SK-N-SH treated with all-trans-retinoic acid at 6 μM for 48 hours (cell line): ENCODE measurements around the gene NCAM2.

ENCODE experiments used
- ATAC-seq: fragments of 200-7000 bp; cut with Tn5 transposase; 3 replicates; pipeline ENCODE4 v1.9.1; 2020; ENCODE audit warnings: mild to moderate bottlenecking, moderate library complexity
- ARNTL ChIP-seq: fragments of 450-650 bp; formaldehyde crosslinking; IDR thresholded peaks from 2 replicates; pipeline ENCODE4 v1.5.0; 2020; ENCODE audit warnings: low read depth, mild to moderate bottlenecking, moderate library complexity, borderline replicate concordance
- BACH2 ChIP-seq: fragments of 250-450 bp; sonication (Bioruptor Pico); IDR thresholded peaks from 2 replicates; pipeline ENCODE4 v1.9.0; 2021; ENCODE audit warnings: mild to moderate bottlenecking, borderline replicate concordance
- ESRRG ChIP-seq: fragments of 250-450 bp; sonication (Bioruptor Pico); IDR thresholded peaks from 2 replicates; pipeline ENCODE4 v1.6.1; 2021; ENCODE audit warnings: mild to moderate bottlenecking
- GLIS3 ChIP-seq: fragments of 250-450 bp; sonication (Bioruptor Pico); IDR thresholded peaks from 2 replicates; pipeline ENCODE4 v1.5.0; 2020; ENCODE audit warnings: mild to moderate bottlenecking, moderate library complexity
- ISL1 ChIP-seq: fragments of 250-450 bp; sonication (Bioruptor Pico); IDR thresholded peaks from 2 replicates; pipeline ENCODE4 v2.1.2; 2022; ENCODE audit warnings: mild to moderate bottlenecking, moderate library complexity
- OSR1 ChIP-seq: fragments of 250-450 bp; sonication (Bioruptor Pico); IDR thresholded peaks from 2 replicates; pipeline ENCODE4 v1.8.0; 2022; ENCODE audit warnings: moderate library complexity, mild to moderate bottlenecking, inconsistent platforms
- PPARA ChIP-seq: fragments of 250-450 bp; sonication (Bioruptor Pico); IDR thresholded peaks from 2 replicates; pipeline ENCODE4 v1.5.0; 2020; ENCODE audit warnings: mild to moderate bottlenecking, borderline replicate concordance
- RARB ChIP-seq: fragments of 250-450 bp; sonication (Bioruptor Pico); IDR thresholded peaks from 2 replicates; pipeline ENCODE4 v1.8.0; 2021; ENCODE audit warnings: mild to moderate bottlenecking, moderate library complexity
- SNAI2 ChIP-seq: fragments of 250-450 bp; sonication (Bioruptor Pico); IDR thresholded peaks from 2 replicates; pipeline ENCODE4 v1.5.0; 2020; ENCODE audit warnings: mild to moderate bottlenecking, moderate library complexity
- TCF4 ChIP-seq: fragments of 250-450 bp; sonication (Bioruptor Pico); IDR thresholded peaks from 2 replicates; pipeline ENCODE4 v1.8.0; 2021; ENCODE audit warnings: mild to moderate bottlenecking, moderate library complexity, borderline replicate concordance
- TOX ChIP-seq: fragments of 250-450 bp; sonication (Bioruptor Pico); IDR thresholded peaks from 2 replicates; pipeline ENCODE4 v1.8.0; 2021; ENCODE audit warnings: mild to moderate bottlenecking, moderate library complexity, borderline replicate concordance
- ZC3H10 ChIP-seq: fragments of 250-450 bp; sonication (Bioruptor Pico); IDR thresholded peaks from 2 replicates; pipeline ENCODE4 v1.5.1; 2021; ENCODE audit warnings: mild to moderate bottlenecking, moderate library complexity
- ZFP3 ChIP-seq: fragments of 250-450 bp; sonication (Bioruptor Pico); IDR thresholded peaks from 2 replicates; pipeline ENCODE4 v1.5.0; 2020; ENCODE audit warnings: mild to moderate bottlenecking, moderate library complexity
- ZFP30 ChIP-seq: fragments of 450-650 bp; formaldehyde crosslinking; IDR thresholded peaks from 2 replicates; pipeline ENCODE4 v1.5.0; 2022; ENCODE audit warnings: mild to moderate bottlenecking, moderate library complexity
- ZNF565 ChIP-seq: fragments of 450-650 bp; formaldehyde crosslinking; conservative IDR thresholded peaks from 2 replicates; pipeline ENCODE4 v1.5.0; 2020; ENCODE audit warnings: low read depth, mild to moderate bottlenecking, moderate library complexity
- ZNF70 ChIP-seq: fragments of 450-650 bp; formaldehyde crosslinking; IDR thresholded peaks from 2 replicates; pipeline ENCODE4 v1.5.0; 2020; ENCODE audit warnings: mild to moderate bottlenecking, moderate library complexity
- TF ChIP-seq, protein P1 (sequence below): fragments of 250-450 bp; sonication (Bioruptor Pico); IDR thresholded peaks from 2 replicates; pipeline ENCODE4 v1.8.0; 2021; ENCODE audit warnings: low read depth, mild to moderate bottlenecking, moderate library complexity, borderline replicate concordance
- TF ChIP-seq, protein P2 (sequence below): fragments of 250-450 bp; sonication (Bioruptor Pico); IDR thresholded peaks from 2 replicates; pipeline ENCODE4 v1.5.0; 2020; ENCODE audit warnings: mild to moderate bottlenecking, moderate library complexity
- TF ChIP-seq, protein P3 (sequence below): fragments of 250-450 bp; sonication (Bioruptor Pico); IDR thresholded peaks from 2 replicates; pipeline ENCODE4 v1.5.1; 2020; ENCODE audit warnings: low read depth, mild to moderate bottlenecking, moderate library complexity
- TF ChIP-seq, protein P4 (sequence below): fragments of 250-450 bp; sonication (Bioruptor Pico); IDR thresholded peaks from 2 replicates; pipeline ENCODE4 v1.8.0; 2020; ENCODE audit warnings: mild to moderate bottlenecking, moderate library complexity, borderline replicate concordance
- TF ChIP-seq, protein P5 (sequence below): fragments of 250-450 bp; sonication (Bioruptor Pico); IDR thresholded peaks from 2 replicates; pipeline ENCODE4 v1.5.1; 2021; ENCODE audit warnings: mild to moderate bottlenecking, moderate library complexity

The NCAM2 gene

DNA sequence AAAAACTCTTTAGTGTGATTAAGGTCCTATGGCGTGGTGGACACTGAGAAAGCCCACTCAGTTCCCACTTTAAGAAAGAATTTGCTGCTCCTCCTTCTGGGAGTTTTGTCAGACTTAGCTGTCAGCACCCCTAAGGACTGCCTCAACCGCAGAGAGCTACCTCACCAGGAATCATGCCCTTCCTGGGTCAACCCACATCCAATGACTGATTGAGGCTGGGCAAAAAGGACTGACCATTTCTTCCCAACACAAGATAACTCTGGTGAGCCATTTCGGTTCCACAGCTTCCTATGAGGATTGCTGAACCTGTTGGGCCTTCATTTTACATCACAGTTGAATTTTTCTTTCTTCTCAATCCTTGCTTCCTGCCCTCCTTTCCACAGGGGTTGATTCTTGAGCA is 197.9 kb downstream of the NCAM2 start:
- TF ChIP-seq TCF4 (CRISPR knock-in tag) (no peak), TOX (CRISPR knock-in tag) (no peak), RARB (CRISPR knock-in tag) (no peak), ZFP30 (no peak), ZNF565 (CRISPR knock-in tag) (no peak), ESRRG (CRISPR knock-in tag) (no peak), SNAI2 (CRISPR knock-in tag) (no peak), BACH2 (CRISPR knock-in tag) (no peak), ZC3H10 (CRISPR knock-in tag) (no peak), ZFP3 (CRISPR knock-in tag) (no peak), PPARA (CRISPR knock-in tag) (no peak), GLIS3 (no peak)
- TF ChIP-seq, protein P1, sequence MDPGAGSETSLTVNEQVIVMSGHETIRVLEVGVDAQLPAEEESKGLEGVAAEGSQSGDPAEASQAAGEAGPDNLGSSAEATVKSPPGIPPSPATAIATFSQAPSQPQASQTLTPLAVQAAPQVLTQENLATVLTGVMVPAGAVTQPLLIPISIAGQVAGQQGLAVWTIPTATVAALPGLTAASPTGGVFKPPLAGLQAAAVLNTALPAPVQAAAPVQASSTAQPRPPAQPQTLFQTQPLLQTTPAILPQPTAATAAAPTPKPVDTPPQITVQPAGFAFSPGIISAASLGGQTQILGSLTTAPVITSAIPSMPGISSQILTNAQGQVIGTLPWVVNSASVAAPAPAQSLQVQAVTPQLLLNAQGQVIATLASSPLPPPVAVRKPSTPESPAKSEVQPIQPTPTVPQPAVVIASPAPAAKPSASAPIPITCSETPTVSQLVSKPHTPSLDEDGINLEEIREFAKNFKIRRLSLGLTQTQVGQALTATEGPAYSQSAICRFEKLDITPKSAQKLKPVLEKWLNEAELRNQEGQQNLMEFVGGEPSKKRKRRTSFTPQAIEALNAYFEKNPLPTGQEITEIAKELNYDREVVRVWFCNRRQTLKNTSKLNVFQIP (CRISPR knock-in tag), result no peak
- TF ChIP-seq, protein P2, sequence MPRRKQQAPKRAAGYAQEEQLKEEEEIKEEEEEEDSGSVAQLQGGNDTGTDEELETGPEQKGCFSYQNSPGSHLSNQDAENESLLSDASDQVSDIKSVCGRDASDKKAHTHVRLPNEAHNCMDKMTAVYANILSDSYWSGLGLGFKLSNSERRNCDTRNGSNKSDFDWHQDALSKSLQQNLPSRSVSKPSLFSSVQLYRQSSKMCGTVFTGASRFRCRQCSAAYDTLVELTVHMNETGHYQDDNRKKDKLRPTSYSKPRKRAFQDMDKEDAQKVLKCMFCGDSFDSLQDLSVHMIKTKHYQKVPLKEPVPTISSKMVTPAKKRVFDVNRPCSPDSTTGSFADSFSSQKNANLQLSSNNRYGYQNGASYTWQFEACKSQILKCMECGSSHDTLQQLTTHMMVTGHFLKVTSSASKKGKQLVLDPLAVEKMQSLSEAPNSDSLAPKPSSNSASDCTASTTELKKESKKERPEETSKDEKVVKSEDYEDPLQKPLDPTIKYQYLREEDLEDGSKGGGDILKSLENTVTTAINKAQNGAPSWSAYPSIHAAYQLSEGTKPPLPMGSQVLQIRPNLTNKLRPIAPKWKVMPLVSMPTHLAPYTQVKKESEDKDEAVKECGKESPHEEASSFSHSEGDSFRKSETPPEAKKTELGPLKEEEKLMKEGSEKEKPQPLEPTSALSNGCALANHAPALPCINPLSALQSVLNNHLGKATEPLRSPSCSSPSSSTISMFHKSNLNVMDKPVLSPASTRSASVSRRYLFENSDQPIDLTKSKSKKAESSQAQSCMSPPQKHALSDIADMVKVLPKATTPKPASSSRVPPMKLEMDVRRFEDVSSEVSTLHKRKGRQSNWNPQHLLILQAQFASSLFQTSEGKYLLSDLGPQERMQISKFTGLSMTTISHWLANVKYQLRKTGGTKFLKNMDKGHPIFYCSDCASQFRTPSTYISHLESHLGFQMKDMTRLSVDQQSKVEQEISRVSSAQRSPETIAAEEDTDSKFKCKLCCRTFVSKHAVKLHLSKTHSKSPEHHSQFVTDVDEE (CRISPR knock-in tag), result no peak
- TF ChIP-seq, protein P3, sequence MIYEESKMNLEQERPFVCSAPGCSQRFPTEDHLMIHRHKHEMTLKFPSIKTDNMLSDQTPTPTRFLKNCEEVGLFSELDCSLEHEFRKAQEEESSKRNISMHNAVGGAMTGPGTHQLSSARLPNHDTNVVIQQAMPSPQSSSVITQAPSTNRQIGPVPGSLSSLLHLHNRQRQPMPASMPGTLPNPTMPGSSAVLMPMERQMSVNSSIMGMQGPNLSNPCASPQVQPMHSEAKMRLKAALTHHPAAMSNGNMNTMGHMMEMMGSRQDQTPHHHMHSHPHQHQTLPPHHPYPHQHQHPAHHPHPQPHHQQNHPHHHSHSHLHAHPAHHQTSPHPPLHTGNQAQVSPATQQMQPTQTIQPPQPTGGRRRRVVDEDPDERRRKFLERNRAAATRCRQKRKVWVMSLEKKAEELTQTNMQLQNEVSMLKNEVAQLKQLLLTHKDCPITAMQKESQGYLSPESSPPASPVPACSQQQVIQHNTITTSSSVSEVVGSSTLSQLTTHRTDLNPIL, result no peak
- no peak for ATAC-seq

DNA sequence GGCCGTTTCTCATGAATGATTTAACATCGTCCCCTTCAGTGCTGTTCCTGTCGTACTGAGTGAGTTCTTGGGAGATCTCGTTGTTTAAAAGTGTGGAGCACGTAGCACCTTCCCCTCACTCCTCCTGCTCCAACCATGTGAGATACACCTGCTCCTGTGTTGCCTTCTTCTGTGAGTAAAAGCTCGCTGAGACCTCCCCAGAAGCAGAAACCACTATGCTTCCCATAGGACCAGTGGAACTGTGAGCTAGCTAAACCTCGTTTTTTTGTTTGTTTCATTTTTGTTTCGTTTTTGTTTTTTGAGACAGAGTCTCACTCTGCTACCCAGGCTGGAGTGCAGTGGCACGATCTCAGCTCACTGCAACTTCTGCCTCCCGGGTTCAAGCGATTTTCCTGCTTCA is 198.6 kb downstream of the NCAM2 start:
- TF ChIP-seq SNAI2 (CRISPR knock-in tag) (no peak), ESRRG (CRISPR knock-in tag) (no peak), BACH2 (CRISPR knock-in tag) (no peak)
- ATAC-seq, result no peak

DNA sequence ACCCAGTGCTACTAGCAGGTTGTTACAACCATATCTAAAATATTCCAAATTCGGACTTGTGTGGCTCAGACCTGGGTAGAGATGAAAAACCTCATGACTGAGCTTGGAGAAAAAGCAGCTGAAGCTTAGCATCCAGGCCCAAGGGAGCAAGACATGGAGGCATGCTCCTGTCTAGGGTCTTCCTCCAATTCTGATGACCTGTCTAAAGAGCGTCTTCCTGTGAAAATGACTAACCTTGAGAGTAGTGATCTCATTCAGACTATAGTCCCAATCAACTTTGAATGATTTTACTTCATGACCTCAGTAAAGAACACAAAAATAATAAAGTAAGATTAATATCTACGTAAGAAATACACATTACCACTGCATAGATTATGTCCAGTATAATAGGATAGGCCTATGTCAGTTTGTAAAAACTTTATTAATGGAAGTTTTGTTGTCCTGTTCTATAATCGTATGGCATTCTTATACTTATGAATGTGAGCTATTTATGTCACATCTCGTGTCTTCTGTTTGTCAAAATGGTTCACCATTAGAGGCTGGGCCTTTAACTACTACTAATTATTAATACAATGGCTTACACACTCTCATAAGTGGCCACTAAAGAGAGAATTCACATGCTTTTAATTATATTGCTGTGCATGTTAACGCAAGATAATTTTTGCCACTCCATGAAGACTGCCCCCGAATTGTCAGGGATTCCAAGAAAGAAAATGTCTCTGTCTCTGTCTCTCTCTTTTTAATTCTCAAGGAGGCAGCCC is 201.3 kb downstream of the NCAM2 start:
- ATAC-seq, result no peak; the same call in 1 of the 3 replicates
- TF ChIP-seq, protein P3, result no peak
- TF ChIP-seq RARB (CRISPR knock-in tag) (no peak), OSR1 (CRISPR knock-in tag) (no peak), PPARA (CRISPR knock-in tag) (no peak), GLIS3 (no peak), ISL1 (CRISPR knock-in tag) (no peak), ZNF565 (CRISPR knock-in tag) (no peak), ZC3H10 (CRISPR knock-in tag) (no peak), TCF4 (CRISPR knock-in tag) (no peak), ZFP3 (CRISPR knock-in tag) (no peak), ZNF70 (no peak), BACH2 (CRISPR knock-in tag) (no peak), ARNTL (CRISPR knock-in tag) (no peak)
- TF ChIP-seq, protein P1 (CRISPR knock-in tag), result no peak
- TF ChIP-seq, protein P4, sequence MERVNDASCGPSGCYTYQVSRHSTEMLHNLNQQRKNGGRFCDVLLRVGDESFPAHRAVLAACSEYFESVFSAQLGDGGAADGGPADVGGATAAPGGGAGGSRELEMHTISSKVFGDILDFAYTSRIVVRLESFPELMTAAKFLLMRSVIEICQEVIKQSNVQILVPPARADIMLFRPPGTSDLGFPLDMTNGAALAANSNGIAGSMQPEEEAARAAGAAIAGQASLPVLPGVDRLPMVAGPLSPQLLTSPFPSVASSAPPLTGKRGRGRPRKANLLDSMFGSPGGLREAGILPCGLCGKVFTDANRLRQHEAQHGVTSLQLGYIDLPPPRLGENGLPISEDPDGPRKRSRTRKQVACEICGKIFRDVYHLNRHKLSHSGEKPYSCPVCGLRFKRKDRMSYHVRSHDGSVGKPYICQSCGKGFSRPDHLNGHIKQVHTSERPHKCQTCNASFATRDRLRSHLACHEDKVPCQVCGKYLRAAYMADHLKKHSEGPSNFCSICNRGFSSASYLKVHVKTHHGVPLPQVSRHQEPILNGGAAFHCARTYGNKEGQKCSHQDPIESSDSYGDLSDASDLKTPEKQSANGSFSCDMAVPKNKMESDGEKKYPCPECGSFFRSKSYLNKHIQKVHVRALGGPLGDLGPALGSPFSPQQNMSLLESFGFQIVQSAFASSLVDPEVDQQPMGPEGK (CRISPR knock-in tag), result no peak
- TF ChIP-seq, protein P5, sequence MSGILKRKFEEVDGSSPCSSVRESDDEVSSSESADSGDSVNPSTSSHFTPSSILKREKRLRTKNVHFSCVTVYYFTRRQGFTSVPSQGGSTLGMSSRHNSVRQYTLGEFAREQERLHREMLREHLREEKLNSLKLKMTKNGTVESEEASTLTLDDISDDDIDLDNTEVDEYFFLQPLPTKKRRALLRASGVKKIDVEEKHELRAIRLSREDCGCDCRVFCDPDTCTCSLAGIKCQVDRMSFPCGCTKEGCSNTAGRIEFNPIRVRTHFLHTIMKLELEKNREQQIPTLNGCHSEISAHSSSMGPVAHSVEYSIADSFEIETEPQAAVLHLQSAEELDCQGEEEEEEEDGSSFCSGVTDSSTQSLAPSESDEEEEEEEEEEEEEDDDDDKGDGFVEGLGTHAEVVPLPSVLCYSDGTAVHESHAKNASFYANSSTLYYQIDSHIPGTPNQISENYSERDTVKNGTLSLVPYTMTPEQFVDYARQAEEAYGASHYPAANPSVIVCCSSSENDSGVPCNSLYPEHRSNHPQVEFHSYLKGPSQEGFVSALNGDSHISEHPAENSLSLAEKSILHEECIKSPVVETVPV, result no peak
- TF ChIP-seq, all 23 proteins: peak for 0
